Measurements from ENCODE around the gene MMP23B.
"Not testable (repeated sequence)": the region's sequence is repeated elsewhere in the genome, so short reads cannot be mapped to it uniquely, and the experiment has no call there.

MMP23B gene

DNA sequence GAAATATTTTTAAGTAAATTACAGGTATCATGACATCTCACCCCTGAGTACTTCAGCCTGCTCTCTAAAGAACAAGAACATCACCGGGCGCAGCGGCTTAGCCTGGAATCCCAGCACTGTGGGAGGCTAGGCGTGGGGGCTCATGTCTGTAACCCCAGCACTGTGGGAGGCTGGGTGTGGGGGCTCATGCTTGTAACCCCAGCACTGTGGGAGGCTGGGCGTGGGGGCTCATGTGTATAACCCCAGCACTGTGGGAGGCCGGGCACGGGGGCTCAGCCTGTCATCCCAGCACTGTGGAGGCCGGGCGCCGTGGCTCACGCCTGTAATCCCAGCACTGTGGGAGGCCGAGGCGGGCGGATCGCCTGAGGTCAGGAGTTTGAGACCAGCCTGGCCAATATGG, 34.6 kb downstream of the MMP23B start:
- DNase-seq (ENCODE audit: low read depth in 3 of 3) = no peak

- no peak for DNase-seq (ENCODE audit: low read depth in 3 of 3)
These were observed 37.8 kb downstream of the MMP23B start for GRCh38 chr1:1669468-1670440.

GRCh38 chr1:1670866-1671265, 38.9 kb downstream of the MMP23B start:
- no peak for DNase-seq (ENCODE audit: low read depth in 3 of 3)

DNA sequence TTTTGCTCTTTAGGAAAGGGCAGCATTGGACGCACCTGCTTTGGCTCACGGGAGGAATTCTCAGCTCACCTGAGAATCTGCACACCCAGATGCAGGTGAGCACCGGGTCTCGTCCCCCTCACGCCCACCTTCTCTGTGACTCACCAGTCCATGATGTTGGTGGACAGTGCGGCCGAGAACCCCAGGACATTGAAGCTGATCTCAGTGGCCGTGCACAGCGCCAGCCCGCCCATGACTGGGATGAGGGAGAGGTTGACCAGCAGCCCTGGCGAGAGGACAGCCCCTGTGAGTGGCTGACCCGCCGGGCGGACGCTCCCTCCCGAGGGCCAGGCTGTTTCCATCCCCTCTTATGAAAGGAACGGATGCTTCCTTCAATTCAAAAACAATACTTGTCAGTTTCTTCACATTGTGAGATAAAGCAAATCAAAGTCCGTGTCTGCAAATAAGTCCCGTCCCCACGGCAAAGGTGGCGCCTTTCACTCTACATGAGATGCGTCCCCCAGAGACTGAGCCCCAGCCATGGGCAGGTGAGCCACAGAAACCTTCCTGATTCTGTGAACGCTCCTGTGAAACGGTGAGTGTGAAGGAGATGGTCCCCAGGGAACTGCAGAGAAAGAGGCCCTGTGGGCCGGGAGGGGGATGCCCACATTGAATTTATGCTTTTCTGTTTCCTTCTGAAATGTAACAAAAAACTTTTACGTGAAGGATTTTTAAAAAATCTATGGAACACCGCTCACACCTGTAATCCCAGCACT, 39.6 kb downstream of the MMP23B start:
- no peak for DNase-seq (ENCODE audit: low read depth in 3 of 3)

GRCh38 chr1:1672181-1672965, 40.4 kb downstream of the MMP23B start:
- no peak for DNase-seq (ENCODE audit: low read depth in 3 of 3)

DNA sequence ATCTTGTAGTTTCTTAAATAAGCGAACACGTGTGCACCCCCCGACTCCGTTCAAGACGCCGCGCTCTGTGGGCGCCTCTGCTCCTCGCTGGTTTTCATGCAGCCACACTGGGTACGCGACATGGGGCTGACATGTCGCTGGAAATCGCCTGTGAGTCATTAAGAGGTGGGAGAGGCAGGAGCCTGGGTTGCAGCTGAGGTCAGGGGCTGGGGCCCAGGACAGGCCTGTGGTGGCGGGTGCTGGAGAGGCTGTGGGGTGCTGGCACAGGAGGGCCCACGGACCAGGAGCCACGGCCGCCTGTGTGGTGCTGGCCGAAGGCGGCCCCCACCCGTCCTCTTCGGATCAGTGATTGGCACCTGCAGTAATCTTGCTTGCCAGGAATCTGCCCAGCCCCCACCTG, 42.8 kb downstream of the MMP23B start:
- not testable (repeated sequence) for DNase-seq (ENCODE audit: low read depth in 3 of 3)

- not testable (repeated sequence) for DNase-seq (ENCODE audit: low read depth in 3 of 3)
These were observed 43.2 kb downstream of the MMP23B start for GRCh38 chr1:1675218-1675617.

DNA sequence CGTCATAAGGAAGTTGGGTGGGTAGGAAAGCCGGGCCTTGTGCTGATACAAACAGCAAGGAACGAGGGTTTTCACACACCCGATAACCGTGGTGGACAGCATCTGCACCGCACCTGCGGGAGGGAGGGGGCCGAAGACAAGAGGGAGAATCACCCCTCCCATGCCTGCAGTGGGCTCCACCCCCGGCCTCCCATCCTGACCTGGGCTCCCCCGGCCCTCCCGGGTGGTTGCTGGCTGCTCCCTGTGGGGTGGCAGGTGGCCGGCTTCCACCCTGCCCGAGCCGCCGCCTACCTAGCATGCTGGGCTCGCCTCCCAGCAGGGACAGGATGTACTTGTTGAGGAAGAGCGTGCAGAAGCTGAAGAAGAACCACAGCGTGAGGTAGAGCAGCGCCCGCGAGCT, 44.1 kb downstream of the MMP23B start:
- DNase-seq (ENCODE audit: low read depth in 3 of 3) = not testable (repeated sequence)

GRCh38 chr1:1677718-1678580, 46.0 kb downstream of the MMP23B start:
- peak; percentile 23 to 37 (median 30) for DNase-seq (ENCODE audit: low read depth in 3 of 3)

GRCh38 chr1:1678581-1679380, 46.8 kb downstream of the MMP23B start:
- DNase-seq (ENCODE audit: low read depth in 3 of 3) = no peak

- DNase-seq (ENCODE audit: low read depth in 3 of 3) = no peak
These were observed 48.3 kb downstream of the MMP23B start for GRCh38 chr1:1680031-1680911.

DNA sequence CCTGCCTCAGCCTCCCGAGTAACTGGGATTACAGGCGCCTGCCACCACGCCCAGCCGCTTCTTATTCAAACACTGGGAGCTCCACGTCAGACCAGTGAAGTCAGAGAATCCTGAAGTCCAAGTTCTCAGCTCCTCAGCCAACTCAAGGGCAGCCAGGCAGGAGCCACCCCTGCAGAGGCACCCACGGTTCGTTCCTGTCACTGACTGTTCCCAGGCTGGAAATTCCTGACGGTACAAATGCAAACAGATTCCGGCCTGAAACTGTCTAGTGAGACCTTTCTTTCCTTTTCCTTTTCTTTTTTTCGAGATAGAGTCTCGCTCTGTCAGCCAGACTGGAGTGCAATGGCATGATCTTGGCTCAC, 48.9 kb downstream of the MMP23B start:
- DNase-seq (ENCODE audit: low read depth in 3 of 3) = no peak

GRCh38 chr1:1683104-1683905, 51.3 kb downstream of the MMP23B start:
- DNase-seq (ENCODE audit: low read depth in 3 of 3) = no peak

All from stimulated activated CD4-positive, alpha-beta T cell treated with anti-CD3 and anti-CD28 coated beads, TNF-alpha, amount 100 ng/mL, for 4 hours (primary cell).